Adrenal gland (tissue), 5 donors: ENCODE results near the gene NR6A1.

ENCODE experiments used
- CTCF ChIP-seq, 6 experiments: fragments of 450-650 bp in 4 of 6; fragments of 200-600 bp in 2 of 6; sonication (generic) in 1 of 6; IDR thresholded peaks; 1 replicate in 5 of 6; 2 replicates in 1 of 6; pipeline versions ENCODE4 v1.5.1 to v1.8.0; 2016 to 2021; ENCODE audit warnings: antibody characterized with exemption in 6 of 6, mild to moderate bottlenecking in 2 of 6, moderate library complexity in 1 of 6
- POLR2A ChIP-seq, 2 donors: fragments of 450-650 bp; IDR thresholded peaks; one replicate each; pipeline ENCODE4 v1.6.1; 2017; ENCODE audit warnings: antibody characterized with exemption in 2 of 2, mild to moderate bottlenecking in 2 of 2, moderate library complexity in 1 of 2
- donor health status: DM: no; HTN: no; CAD: no.

GRCh38 chr9:124616961-124617360, 154.2 kb downstream of the NR6A1 start:
- no peak for TF ChIP-seq POLR2A (IDR thresholded peaks at IDR 0.05)
- no peak for TF ChIP-seq CTCF (IDR thresholded peaks at IDR 0.05)
